ENCODE measurements around the gene SART3. TPM values are rescaled to one million over a fixed set of nuclear protein-coding genes. Genes with fewer than 3 reads are reported as not detected.

SART3 gene
- total RNA-seq, 4 donors from 2014 or later = 31.6 to 48.0 (median 40.1) TPM

DNA sequence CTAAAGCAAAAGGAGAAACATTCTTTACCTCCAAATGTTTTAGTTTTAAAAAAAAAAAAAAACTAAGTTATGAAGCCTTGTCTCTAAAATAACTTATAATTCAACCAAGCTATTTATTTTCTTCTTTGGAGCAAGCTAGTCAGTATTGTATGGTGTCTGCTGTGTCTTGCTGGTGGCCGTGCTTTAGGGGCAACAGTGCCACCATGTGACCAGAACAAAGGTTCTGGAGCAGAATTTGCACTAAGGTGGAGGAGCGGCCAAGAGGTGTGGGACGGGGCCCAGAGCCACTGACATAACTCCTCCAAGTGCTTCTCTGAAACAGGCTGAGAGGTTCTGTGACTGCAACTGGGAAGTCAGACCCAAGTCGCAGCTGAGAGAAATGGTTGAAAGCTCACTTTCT is 41.4 kb downstream of the SART3 start:
- Histone ChIP-seq H3K36me3 (peaks cover 52 to 81% (median 73%) of the 10 kb centered on the region in 4 donors), H3K4me3 (no peak overlapping the region)
- WGBS = 58% methylated on average over 4 of the region's 4 CpGs

DNA sequence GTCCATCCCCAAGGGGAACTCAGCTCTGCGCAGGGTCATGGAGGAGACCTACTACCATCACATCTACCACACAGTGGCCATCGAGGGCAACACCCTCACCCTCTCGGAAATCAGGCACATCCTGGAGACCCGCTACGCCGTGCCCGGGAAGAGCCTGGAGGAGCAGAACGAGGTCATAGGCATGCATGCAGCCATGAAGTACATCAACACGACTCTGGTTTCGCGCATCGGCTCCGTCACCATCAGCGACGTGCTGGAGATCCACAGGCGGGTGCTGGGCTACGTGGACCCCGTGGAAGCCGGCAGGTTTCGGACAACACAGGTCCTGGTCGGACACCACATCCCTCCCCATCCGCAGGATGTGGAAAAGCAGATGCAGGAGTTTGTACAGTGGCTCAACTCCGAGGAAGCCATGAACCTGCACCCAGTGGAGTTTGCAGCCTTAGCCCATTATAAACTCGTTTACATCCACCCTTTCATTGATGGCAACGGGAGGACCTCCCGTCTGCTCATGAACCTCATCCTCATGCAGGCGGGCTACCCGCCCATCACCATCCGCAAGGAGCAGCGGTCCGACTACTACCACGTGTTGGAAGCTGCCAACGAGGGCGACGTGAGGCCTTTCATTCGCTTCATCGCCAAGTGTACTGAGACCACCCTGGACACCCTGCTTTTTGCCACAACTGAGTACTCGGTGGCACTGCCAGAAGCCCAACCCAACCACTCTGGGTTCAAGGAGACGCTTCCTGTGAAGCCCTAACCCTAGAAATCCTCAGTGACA is 42.1 kb downstream of the SART3 start:
- WGBS = 92% methylated on average over 36 of the region's 39 CpGs
- intact Hi-C loops (cut with DNase I) = no loop called here
- Histone ChIP-seq H3K27ac (replicated peaks in 1 of 4) (no peak overlapping the region), H3K4me3 (no peak overlapping the region), H3K36me3 (peaks cover 47 to 74% (median 66%) of the 10 kb centered on the region in 4 donors), H3K9me3 (no peaks in the 10 kb centered on the region), H3K27me3 (no peaks in the 10 kb centered on the region), H3K4me1 (peaks cover 12 to 28% (median 18%) of the 10 kb centered on the region in 4 donors)
- TF ChIP-seq EP300 (IDR thresholded peaks at IDR 0.05) (no peak), POLR2A (IDR thresholded peaks at IDR 0.05; ENCODE audit: low read depth) (no peak), POLR2AphosphoS5 (IDR thresholded peaks at IDR 0.05) (no peak)
- TF ChIP-seq, protein P1, sequence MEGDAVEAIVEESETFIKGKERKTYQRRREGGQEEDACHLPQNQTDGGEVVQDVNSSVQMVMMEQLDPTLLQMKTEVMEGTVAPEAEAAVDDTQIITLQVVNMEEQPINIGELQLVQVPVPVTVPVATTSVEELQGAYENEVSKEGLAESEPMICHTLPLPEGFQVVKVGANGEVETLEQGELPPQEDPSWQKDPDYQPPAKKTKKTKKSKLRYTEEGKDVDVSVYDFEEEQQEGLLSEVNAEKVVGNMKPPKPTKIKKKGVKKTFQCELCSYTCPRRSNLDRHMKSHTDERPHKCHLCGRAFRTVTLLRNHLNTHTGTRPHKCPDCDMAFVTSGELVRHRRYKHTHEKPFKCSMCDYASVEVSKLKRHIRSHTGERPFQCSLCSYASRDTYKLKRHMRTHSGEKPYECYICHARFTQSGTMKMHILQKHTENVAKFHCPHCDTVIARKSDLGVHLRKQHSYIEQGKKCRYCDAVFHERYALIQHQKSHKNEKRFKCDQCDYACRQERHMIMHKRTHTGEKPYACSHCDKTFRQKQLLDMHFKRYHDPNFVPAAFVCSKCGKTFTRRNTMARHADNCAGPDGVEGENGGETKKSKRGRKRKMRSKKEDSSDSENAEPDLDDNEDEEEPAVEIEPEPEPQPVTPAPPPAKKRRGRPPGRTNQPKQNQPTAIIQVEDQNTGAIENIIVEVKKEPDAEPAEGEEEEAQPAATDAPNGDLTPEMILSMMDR (IDR thresholded peaks at IDR 0.05) = no peak
- no peak for DNase-seq (ENCODE audit: extremely low spot score)

More for the DNA sequence above, 41.4 kb downstream of the SART3 start:
- TF ChIP-seq EP300 (IDR thresholded peaks at IDR 0.05) = no peak
- TF ChIP-seq, protein P1 (IDR thresholded peaks at IDR 0.05) = no peak
- no peak for TF ChIP-seq POLR2A (IDR thresholded peaks at IDR 0.05; ENCODE audit: low read depth)
- TF ChIP-seq POLR2AphosphoS5 (IDR thresholded peaks at IDR 0.05) = no peak
- Histone ChIP-seq H3K27ac (replicated peaks in 1 of 4) (no peak overlapping the region), H3K9me3 (no peaks in the 10 kb centered on the region), H3K27me3 (no peaks in the 10 kb centered on the region), H3K4me1 (peaks cover 9 to 23% (median 15%) of the 10 kb centered on the region in 4 donors)
- intact Hi-C loops (cut with DNase I) = no loop called here
- DNase-seq (ENCODE audit: extremely low spot score) = no peak

- H3K36me3 ChIP-seq = peaks cover 43 to 67% (median 59%) of the 10 kb centered on the region in 4 donors
- H3K27me3 ChIP-seq = no peaks in the 10 kb centered on the region
- H3K4me3 ChIP-seq = no peak overlapping the region
- TF ChIP-seq EP300 (IDR thresholded peaks at IDR 0.05) (no peak), POLR2AphosphoS5 (IDR thresholded peaks at IDR 0.05) (no peak), POLR2A (IDR thresholded peaks at IDR 0.05; ENCODE audit: low read depth) (no peak)
- TF ChIP-seq, protein P1 (IDR thresholded peaks at IDR 0.05) = no peak
- 93% methylated on average over 23 of the region's 24 CpGs for WGBS
- intact Hi-C loops (cut with DNase I) = no loop called here
- H3K27ac ChIP-seq (replicated peaks in 1 of 4) = no peak overlapping the region
- no peak for DNase-seq (ENCODE audit: extremely low spot score)
- peaks cover 12 to 28% (median 18%) of the 10 kb centered on the region in 4 donors for H3K4me1 ChIP-seq
- H3K9me3 ChIP-seq = no peaks in the 10 kb centered on the region
These were observed 42.8 kb downstream of the SART3 start for GRCh38 chr12:108518101-108518715.

DNA sequence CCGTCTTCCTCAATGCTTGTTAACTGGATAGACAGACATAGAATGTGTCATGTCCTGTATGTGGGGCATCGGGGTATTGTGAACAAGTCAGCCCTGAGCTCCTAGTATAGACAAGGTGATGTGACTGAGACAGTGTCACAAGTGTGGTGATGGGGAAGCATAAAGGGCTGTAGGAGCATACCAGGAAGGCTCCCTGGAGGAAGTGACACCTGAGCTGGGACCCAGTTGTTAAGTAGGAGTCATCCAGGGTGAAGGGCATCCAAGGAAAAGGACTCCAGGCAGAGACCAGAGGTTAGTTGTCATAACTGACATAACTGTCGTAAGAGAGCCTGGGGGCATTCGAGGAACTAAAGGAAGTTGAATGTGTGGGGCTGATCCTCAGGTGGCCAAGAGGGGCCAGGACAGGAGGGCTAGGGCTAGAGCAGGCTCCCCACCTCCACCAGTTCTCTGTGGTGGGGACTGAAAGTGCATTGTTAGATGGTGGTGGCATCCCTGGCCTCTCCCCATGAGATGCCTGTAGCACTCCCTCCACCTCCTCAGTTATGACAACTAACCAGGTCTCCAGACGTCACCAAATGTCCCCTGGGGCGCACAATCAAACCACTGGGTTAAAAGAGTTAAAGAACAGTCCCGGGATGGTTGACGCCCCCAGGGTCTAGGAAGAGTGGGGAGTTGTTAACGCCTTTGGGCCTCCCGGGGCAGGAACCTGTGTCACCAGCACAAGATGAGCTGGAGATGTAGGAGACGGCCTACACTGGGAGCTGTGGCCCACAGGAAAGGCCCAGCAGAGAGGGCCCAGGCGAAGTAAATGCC is 43.5 kb downstream of the SART3 start:
- TF ChIP-seq EP300 (IDR thresholded peaks at IDR 0.05) (no peak), POLR2A (IDR thresholded peaks at IDR 0.05; ENCODE audit: low read depth) (no peak), POLR2AphosphoS5 (IDR thresholded peaks at IDR 0.05) (no peak)
- TF ChIP-seq, protein P1 (IDR thresholded peaks at IDR 0.05) = no peak
- H3K4me1 ChIP-seq = peaks cover 12 to 28% (median 18%) of the 10 kb centered on the region in 4 donors
- 92% methylated on average over 11 of the region's 12 CpGs for WGBS
- H3K27me3 ChIP-seq = no peaks in the 10 kb centered on the region
- no peak overlapping the region for H3K4me3 ChIP-seq
- intact Hi-C loops (cut with DNase I) = no loop called here
- DNase-seq (ENCODE audit: extremely low spot score) = no peak
- H3K36me3 ChIP-seq = peaks cover 36 to 60% (median 52%) of the 10 kb centered on the region in 4 donors
- no peak overlapping the region for H3K27ac ChIP-seq (replicated peaks in 1 of 4)
- no peaks in the 10 kb centered on the region for H3K9me3 ChIP-seq
